AG09309 (cell line): ENCODE results near the gene TMEM247.

Experiments
- DNase-seq: peaks from one replicate; pipeline ENCODE4 v3.0.0-alpha.2; 2010; ENCODE audit warnings: low read depth
- H3K4me3 ChIP-seq: 2 replicates; pipeline ENCODE4 v1.5.1; 2011; ENCODE audit warnings: mild to moderate bottlenecking, low read depth, low read length, moderate library complexity; ENCODE audit not compliant: control insufficient read depth
- TF ChIP-seq, protein P1 (sequence below): IDR thresholded peaks from 2 replicates; pipeline ENCODE4 v1.5.1; 2011; ENCODE audit warnings: mild to moderate bottlenecking, low read depth, low read length, inconsistent platforms; ENCODE audit not compliant: insufficient read depth, control insufficient read depth; ENCODE audit errors: missing control alignments

TMEM247 gene

DNA sequence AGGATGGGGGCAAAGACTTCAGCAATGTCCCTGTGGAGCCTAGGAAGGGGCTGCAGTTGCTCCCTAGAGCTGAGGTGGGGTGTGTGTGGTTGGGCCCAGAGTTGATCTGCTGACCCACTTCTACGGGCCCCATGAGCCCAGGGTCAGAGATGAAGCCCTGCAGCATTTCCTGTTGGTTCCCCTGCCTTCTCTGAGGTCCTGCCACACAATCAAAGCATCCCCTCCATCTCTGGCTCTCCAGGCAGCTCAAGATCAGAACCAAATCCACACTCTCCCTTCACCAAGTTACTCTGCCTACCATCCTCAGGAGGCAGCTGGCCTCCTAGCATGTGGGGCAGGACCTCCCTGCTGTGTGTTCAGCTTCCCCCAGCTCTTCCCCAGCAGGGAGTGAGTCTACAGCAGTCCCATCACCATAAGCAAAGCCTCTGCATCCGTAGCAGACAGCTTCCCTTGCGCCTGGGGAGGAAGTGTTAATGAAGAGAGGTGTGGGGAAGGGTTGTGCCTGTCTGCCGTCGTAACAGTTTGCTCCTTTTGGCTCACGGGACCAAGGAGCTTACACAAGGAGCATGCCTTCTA is 26.9 kb downstream of the TMEM247 start:
- TF ChIP-seq, protein P1, sequence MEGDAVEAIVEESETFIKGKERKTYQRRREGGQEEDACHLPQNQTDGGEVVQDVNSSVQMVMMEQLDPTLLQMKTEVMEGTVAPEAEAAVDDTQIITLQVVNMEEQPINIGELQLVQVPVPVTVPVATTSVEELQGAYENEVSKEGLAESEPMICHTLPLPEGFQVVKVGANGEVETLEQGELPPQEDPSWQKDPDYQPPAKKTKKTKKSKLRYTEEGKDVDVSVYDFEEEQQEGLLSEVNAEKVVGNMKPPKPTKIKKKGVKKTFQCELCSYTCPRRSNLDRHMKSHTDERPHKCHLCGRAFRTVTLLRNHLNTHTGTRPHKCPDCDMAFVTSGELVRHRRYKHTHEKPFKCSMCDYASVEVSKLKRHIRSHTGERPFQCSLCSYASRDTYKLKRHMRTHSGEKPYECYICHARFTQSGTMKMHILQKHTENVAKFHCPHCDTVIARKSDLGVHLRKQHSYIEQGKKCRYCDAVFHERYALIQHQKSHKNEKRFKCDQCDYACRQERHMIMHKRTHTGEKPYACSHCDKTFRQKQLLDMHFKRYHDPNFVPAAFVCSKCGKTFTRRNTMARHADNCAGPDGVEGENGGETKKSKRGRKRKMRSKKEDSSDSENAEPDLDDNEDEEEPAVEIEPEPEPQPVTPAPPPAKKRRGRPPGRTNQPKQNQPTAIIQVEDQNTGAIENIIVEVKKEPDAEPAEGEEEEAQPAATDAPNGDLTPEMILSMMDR = no peak
- no peak for DNase-seq
- no peak overlapping the region for H3K4me3 ChIP-seq

DNA sequence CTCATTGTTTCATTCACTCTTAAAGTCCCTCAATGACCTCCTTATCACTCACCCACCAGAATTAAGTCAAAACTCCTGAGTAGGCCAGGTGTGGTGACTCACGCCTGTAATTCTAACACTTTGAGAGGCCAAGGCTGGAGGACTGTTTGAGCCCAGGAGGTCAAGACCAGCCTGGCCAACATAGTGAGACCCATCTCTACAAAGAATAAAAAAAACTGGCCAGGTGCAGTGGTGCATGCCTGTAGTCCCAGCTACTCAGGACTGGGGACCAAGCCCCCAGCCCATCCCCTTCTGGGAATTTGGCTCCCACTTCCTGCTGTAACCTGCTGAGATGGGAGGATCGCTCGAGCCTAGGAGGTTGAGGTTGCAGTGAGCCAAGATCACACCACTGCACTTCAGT is 28.9 kb downstream of the TMEM247 start:
- DNase-seq = no peak
- TF ChIP-seq, protein P1 = no peak
- no peak overlapping the region for H3K4me3 ChIP-seq

DNA sequence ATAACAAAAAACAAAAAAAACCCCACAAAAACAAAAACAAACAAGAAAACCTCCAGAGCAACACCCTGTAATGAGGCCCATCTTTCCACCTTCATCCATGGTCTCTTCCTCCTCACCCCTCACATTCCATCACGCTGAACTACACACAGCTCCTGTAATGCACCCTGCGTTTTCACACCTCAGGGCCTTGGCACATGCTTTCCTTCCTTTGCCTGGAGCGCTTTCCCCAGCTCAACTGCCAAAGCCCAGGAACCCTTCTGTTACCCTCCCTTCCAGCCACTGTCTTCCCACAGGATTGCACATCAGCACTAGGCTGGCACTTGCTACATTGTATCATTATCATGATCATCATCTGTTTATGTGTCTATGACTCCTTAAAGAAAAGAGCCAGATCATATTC is 29.4 kb downstream of the TMEM247 start:
- no peak overlapping the region for H3K4me3 ChIP-seq
- TF ChIP-seq, protein P1 = no peak
- DNase-seq = no peak

DNA sequence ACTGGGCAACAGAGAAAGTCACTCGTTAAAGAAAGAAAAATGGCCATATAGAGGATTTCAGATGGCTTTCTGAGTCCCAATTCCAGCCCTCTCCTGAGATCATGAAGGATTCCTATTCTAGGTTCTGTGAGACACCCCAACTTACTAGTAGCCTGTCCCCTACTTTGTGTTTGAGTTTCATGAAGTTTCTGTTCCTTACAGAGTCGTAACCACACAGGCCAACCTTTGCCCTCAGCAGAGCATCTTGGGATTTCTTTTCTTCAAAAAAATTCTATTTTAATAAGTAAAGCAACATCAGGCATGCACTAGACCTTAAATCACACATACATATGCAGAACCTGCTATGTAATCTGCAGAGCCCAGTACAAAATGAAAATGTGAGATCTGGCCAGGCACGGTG is 30.4 kb downstream of the TMEM247 start:
- TF ChIP-seq, protein P1 = no peak
- DNase-seq = no peak
- no peak overlapping the region for H3K4me3 ChIP-seq

DNA sequence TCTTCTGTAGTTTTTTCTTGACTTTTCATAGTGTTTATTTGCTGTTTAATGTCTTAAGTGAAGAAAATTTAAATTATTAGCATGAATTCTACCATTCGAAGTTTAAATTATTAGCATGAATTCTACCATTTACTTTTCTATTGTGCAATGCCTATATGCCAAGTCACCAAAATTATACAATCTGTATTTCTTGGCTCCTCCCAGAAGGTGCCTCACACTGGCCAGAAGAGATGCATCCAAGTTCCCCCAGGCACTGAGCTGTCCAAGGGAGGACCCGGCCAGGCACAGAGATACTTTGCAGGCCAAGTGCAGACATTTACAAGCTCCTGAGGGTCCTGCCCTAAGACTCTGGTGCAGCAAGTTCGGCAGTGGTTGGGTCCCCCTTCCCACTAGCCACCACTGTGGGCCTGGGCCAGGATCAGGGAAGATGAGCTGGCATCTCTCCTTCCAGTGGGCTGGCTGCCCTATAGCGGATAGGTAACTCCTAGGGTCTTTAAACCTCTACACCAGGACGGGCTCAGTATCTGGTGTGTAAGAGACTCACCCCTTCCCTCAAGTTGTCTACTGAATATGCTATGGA is 31.3 kb downstream of the TMEM247 start:
- no peak overlapping the region for H3K4me3 ChIP-seq
- no peak for DNase-seq
- TF ChIP-seq, protein P1 = no peak

DNA sequence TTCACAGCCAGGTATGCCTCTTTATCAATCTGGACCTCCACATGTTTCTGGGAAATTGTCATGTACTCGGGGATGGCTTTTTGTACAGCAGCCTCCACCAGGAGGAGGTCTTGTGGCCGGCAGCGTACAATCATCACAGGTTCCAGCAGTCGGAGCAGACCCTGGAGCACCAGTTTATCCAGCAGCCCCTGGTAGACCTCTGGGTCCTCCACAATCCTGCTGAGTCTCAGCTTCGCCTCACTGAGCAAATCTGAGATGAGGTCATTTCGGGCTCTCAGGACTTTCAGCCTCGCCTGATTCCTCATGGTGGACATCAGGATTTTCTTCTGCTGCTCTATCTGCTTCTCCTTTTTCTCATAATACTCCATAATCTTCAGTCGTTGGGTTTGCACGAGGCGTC is 32.8 kb downstream of the TMEM247 start:
- TF ChIP-seq, protein P1 = no peak
- DNase-seq = no peak
- H3K4me3 ChIP-seq = no peak overlapping the region
